Skeletal muscle cell (primary cell): Measurements from ENCODE around the gene GRIN2D.
"Not testable (repeated sequence)": the region's sequence is repeated elsewhere in the genome, so short reads cannot be mapped to it uniquely, and the experiment has no call there.

Experiments used
- DNase-seq: peaks from one replicate; pipeline ENCODE4 v3.0.0-alpha.2; 2010; ENCODE audit warnings: low read depth
- H3K4me3 ChIP-seq: 2 replicates; pipeline ENCODE4 v1.5.1; 2011; ENCODE audit warnings: low read depth, mild to moderate bottlenecking, control low read depth, low read length, moderate library complexity

GRIN2D gene

DNA sequence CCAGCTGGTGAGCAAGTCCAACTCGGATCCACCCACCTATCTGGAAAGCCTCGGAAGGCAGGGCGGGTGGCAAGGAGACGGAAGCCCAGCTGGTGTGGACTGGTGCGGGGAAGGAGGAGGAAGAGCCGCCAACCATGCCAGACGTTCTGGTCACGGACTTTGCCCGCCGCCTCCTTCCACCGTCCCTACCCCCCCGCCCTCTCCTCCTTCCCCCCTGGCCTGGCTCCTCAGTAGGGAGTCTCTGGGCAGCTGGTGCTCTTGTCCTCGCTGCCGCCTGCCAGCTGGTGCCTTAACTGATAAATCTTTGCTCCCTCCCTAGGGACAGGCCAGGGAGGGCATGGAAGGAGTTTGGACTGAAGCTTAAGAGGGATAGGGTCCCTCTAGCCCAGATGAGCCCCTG is 24.5 kb upstream of the GRIN2D start:
- no peak for DNase-seq
- no peak overlapping the region for H3K4me3 ChIP-seq

DNA sequence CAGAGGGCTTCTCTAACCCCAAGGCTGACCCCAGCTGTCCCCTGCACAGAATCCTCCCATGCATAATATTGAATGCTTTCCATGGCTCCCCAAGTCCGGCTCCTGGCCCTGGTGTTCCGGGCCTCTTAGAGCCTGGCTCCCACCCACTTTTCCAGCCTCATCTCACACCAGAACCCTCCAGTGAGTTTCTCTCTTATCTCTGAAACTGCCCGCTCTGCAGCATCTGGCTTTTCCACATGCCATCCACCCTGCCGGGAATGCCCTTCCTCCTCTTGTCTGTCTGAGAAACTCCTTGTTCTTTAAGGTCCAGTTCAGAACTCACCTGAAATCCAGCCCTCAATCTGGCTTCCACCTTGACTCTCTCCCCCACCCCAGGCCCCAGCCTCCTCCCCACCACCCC is 22.5 kb upstream of the GRIN2D start:
- DNase-seq = no peak
- no peak overlapping the region for H3K4me3 ChIP-seq

GRCh38 chr19:48371367-48371766 is 22.1 kb upstream of the GRIN2D start:
- no peak overlapping the region for H3K4me3 ChIP-seq
- no peak for DNase-seq

- not testable (repeated sequence) for H3K4me3 ChIP-seq
Observed at GRCh38 chr19:48371771-48372170, 21.7 kb upstream of the GRIN2D start.

GRCh38 chr19:48372904-48373303 is 20.6 kb upstream of the GRIN2D start:
- no peak for DNase-seq
- no peak overlapping the region for H3K4me3 ChIP-seq

More at GRCh38 chr19:48371771-48372170, 21.7 kb upstream of the GRIN2D start:
- DNase-seq = not testable (repeated sequence)

GRCh38 chr19:48373567-48373966 is 19.9 kb upstream of the GRIN2D start:
- DNase-seq = no peak
- H3K4me3 ChIP-seq = no peak overlapping the region

GRCh38 chr19:48378194-48378570 is 15.3 kb upstream of the GRIN2D start:
- no peak overlapping the region for H3K4me3 ChIP-seq
- DNase-seq = no peak

GRCh38 chr19:48379058-48379457 is 14.4 kb upstream of the GRIN2D start:
- H3K4me3 ChIP-seq = no peak overlapping the region
- no peak for DNase-seq

GRCh38 chr19:48381178-48381950 is 12.1 kb upstream of the GRIN2D start:
- H3K4me3 ChIP-seq = no peak overlapping the region
- DNase-seq = no peak

- DNase-seq = no peak
Observed at GRCh38 chr19:48382286-48382685, 11.2 kb upstream of the GRIN2D start.

GRCh38 chr19:48385461-48386087 is 7.9 kb upstream of the GRIN2D start:
- no peak for DNase-seq
- H3K4me3 ChIP-seq = no peak overlapping the region

More at GRCh38 chr19:48382286-48382685, 11.2 kb upstream of the GRIN2D start:
- no peak overlapping the region for H3K4me3 ChIP-seq

- no peak overlapping the region for H3K4me3 ChIP-seq
- no peak for DNase-seq
Observed at GRCh38 chr19:48386981-48387380, 6.5 kb upstream of the GRIN2D start.

GRCh38 chr19:48390188-48391099 is 3.0 kb upstream of the GRIN2D start:
- DNase-seq = no peak
- H3K4me3 ChIP-seq = peak overlapping the region; percentile 98

DNA sequence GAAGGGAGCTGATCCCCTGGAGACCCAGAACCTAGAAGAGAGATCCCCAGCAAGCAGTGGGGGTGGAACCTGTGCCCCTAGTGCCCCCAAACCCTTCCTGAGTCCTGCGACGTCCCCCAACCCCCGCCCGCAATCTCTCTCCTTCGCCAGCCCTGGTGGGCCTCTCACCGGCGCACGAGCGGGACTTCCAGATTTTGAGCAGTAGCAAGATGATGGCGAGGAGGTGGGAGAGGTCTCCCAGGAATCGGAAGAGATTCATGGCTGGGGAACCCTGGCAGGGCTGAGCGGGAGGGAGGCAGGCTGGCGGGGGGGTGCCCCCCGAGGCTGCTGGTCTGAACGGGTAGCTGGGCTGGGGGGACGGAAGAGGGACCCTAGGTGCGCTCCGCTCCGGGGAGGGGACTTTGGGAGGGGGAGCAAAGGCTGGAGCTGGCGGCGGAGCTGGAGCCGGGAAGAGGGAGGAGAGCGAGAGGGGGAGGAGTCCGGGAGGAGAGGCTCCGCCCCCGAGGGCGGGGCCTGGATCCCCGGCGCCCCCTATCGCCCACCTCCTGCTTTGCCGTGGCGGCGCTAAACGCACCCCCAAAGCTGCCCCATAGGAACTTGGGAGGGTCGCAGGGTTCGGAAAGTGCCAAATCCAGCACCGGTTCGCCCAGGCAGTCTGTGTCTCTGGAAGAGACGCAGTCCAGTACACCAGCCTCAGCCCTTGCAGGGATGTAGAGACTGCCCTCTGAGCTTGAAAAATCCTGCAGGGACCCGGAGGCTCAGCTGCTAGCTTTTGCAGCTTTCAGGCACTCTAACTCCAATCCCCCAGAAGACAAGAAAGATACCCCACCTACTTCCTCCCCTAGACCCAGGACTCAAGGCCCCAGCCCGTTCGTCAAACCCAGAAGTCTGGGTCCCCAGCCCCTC is 2.1 kb upstream of the GRIN2D start, which contains the start of gene KDELR1:
KDELR1 (minus strand) TSS at position 452 of the 906 bp plus-strand sequence; CDS start at position 259, 193 bp downstream.
- no peak for DNase-seq

DNA sequence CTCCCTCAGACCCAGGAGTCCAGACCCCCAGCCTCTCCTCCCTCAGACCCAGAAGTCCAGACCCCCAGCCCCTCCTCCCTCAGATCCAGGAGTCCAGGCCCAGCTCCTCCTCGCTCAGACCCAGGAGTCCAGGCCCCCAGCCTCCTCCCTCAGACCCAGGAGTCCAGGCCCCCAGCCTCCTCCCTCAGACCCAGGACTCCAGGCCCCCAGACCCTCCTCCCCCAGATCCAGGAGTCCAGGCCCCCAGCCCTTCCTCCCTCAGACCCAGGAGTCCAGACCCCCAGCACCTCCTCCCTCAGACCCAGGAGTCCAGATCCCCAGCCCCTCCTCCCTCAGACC is 1.5 kb upstream of the GRIN2D start:
- not testable (repeated sequence) for DNase-seq, H3K4me3 ChIP-seq

More for the DNA sequence above, 2.1 kb upstream of the GRIN2D start, which contains the start of gene KDELR1:
- peak within 1 kb of the TSS; percentile 98 for H3K4me3 ChIP-seq

- no peak for DNase-seq
- peak overlapping the region; percentile 51 for H3K4me3 ChIP-seq
Observed at GRCh38 chr19:48392860-48393558, 459 bp upstream of the GRIN2D start.

- DNase-seq = no peak
- H3K4me3 ChIP-seq = peak overlapping the region; percentile 51
Observed at GRCh38 chr19:48394331-48395169, 1.1 kb downstream of the GRIN2D start.

GRCh38 chr19:48395170-48395455 is 1.6 kb downstream of the GRIN2D start:
- H3K4me3 ChIP-seq = peak overlapping the region; percentile 51
- no peak for DNase-seq
